Stimulated activated memory B cell treated with anti-CD40 and anti-IgM and Interleukin-4, amounts not matched to agents 10 μg/mL and 1 μg/mL and 100 μg/mL, for 72 hours (primary cell): Measurements from ENCODE around the gene CCDC157.

Source experiments
- ATAC-seq: fragments of 150-1000 bp; cut with Tn5 transposase; 2 replicates; pipeline ENCODE4 v1.10.0; 2021
- H3K27ac Mint-ChIP-seq: one replicate; pipeline ENCODE4 v1.8.0; 2022; ENCODE audit warnings: mild to moderate bottlenecking, mixed read lengths
- H3K27me3 Mint-ChIP-seq: one replicate; pipeline ENCODE4 v1.8.0; 2022; ENCODE audit warnings: mixed read lengths
- H3K36me3 Mint-ChIP-seq: one replicate; pipeline ENCODE4 v1.8.0; 2022; ENCODE audit warnings: mixed read lengths
- H3K4me1 Mint-ChIP-seq: one replicate; pipeline ENCODE4 v1.8.0; 2022; ENCODE audit warnings: mixed read lengths
- H3K4me3 Mint-ChIP-seq: one replicate; pipeline ENCODE4 v1.8.0; 2022; ENCODE audit warnings: mild to moderate bottlenecking, moderate library complexity, mixed read lengths
- H3K9me3 Mint-ChIP-seq: one replicate; pipeline ENCODE4 v1.8.0; 2022; ENCODE audit warnings: mixed read lengths

Gene CCDC157

DNA sequence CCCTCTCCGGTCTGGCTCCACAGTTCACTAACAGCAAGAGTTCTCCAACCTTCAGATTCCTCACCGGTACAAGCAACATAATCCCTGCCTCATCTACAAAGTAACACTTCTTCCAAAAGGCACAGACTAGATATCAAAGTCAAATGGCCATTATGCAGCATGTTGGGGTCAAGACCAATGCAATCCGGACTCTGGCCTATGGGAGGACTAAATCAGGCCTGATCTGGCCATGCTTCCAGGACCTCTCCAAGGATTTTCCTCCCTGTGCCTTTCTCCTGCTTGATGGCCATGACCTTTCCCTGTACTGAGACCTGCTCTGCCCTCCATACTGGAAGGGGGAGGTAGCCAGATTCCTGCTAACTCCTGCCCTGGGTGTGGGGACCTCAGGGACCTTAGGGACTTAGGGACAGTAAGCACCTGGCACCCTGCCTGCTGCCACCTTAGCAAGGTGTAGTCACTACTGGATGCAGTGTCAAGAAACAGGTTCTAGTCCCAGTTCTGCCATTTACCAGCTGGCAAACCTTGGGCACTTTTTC, 36.7 kb upstream of the CCDC157 start:
- H3K4me1 Mint-ChIP-seq: peaks cover 81% of the 10 kb centered on the region
- no peaks in the 10 kb centered on the region for H3K9me3 Mint-ChIP-seq
- no peak for ATAC-seq
- H3K27me3 Mint-ChIP-seq: no peaks in the 10 kb centered on the region
- no peak overlapping the region for H3K4me3 Mint-ChIP-seq
- peaks cover 38% of the 10 kb centered on the region for H3K36me3 Mint-ChIP-seq
- no peak overlapping the region for H3K27ac Mint-ChIP-seq

DNA sequence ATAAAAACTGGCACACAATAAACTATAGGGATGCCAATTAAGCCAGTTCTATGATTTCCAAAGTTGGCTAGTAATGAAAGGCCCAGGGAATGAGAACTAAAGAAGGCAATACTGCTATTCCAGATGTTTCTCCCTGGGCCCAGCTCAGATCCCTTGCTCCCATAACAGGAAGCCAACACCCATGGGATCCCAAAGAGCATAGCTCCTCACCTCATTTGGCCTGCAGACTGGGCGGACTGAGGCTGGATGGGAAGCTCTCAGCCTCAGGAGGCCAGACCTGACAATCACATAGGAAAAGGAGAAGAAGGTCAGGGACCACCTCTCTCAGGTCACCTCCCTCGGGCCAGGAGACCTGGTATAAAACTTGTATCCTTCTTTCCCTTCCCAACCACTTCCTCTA, 35.3 kb upstream of the CCDC157 start:
- peaks cover 40% of the 10 kb centered on the region for H3K36me3 Mint-ChIP-seq
- no peaks in the 10 kb centered on the region for H3K27me3 Mint-ChIP-seq
- H3K4me3 Mint-ChIP-seq: no peak overlapping the region
- peaks cover 80% of the 10 kb centered on the region for H3K4me1 Mint-ChIP-seq
- no peak for ATAC-seq
- no peak overlapping the region for H3K27ac Mint-ChIP-seq
- no peaks in the 10 kb centered on the region for H3K9me3 Mint-ChIP-seq

DNA sequence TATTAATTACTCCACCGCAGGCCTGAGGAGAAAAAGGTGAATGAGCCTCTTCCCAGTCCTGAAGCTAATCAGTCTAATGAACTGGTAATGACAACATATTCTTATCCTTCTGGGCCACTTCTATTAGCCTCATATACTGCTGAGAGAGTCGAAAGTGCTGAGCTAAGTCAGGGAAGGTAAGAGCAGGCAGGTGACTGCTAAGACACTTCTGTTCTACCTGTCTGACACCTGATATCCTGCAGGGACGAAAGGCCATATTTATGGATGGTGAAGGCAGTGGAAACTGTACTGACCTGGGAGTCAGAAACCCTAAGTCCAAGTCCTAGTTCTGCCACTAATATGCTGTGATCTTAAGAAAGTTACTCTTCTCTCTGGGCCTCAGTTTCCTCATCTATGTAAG, 33.6 kb upstream of the CCDC157 start:
- Mint-ChIP-seq H3K27me3 (no peaks in the 10 kb centered on the region), H3K4me1 (peaks cover 84% of the 10 kb centered on the region), H3K4me3 (no peak overlapping the region), H3K9me3 (no peaks in the 10 kb centered on the region), H3K27ac (no peak overlapping the region), H3K36me3 (peaks cover 36% of the 10 kb centered on the region)
- no peak for ATAC-seq

DNA sequence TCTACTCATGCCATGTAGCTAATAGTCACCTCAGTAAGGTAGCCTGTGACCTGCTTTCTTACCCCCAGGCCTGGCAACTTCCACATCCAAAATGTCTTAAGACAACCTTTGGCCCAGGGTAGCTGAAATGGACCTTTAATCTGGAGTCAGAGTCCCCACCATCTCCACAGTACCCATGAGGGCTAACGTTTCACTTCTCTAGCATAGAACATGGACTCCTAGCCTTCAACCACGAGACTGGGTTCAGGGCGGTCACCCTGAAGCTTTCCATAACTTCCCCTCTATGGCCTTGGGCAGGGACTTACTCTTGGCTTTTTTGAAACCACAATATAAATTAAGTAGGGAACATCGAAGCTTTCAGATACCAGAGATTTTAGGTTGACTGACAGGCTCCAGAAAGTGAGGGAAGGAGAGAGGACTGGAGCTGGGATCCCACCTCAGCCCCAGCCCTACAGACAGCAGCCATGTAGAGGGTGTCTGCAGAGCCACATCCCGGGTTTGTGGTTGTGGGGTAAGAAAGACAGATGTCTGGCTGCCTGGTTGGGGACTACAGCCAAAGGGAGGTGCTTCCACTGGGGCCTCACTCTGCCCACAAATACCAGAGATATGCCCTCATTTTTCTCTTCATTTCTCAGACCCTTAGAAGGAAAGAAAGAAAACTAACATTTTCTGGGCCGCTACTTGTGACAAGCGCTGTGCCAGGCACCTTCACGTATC, 32.6 kb upstream of the CCDC157 start:
- H3K36me3 Mint-ChIP-seq: peaks cover 27% of the 10 kb centered on the region
- no peaks in the 10 kb centered on the region for H3K27me3 Mint-ChIP-seq
- H3K4me1 Mint-ChIP-seq: peaks cover 75% of the 10 kb centered on the region
- no peak overlapping the region for H3K27ac Mint-ChIP-seq
- H3K9me3 Mint-ChIP-seq: no peaks in the 10 kb centered on the region
- H3K4me3 Mint-ChIP-seq: peak overlapping the region; percentile 11
- no peak for ATAC-seq

DNA sequence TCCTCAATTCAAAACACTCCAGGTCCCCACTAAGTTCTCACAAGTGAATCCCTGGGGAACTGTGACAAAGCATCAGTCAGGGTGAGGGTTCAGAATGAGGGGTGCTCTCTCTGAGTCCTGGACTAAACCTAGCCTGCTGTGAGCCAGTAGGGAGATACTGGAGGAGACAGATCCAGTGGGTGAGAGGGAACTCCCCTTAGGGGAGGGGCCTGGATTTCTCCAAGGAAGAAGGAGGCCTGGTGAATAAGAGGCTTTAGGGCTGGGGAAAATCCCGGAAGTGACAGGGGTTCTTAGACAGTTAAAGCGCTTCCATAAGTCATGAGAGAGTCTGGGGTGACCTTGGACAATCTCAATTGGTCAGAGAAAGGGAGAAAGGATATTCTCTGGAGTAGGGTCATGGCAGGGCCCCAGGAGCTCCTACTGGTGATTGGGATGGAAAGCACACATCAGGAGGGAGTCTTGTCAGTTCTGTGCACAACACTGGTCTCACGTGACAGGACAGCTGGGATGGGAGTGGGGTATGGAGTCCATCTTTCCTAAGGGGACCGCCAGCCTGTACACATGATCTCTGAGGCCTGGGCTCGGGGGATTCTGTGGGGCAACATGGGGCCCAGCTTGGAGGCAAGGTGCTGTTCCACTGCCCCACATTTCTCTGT, 31.6 kb upstream of the CCDC157 start:
- peak overlapping the region; percentile 89 for H3K4me3 Mint-ChIP-seq
- peaks cover 65% of the 10 kb centered on the region for H3K4me1 Mint-ChIP-seq
- H3K36me3 Mint-ChIP-seq: peaks cover 27% of the 10 kb centered on the region
- ATAC-seq: no peak
- H3K9me3 Mint-ChIP-seq: no peaks in the 10 kb centered on the region
- no peaks in the 10 kb centered on the region for H3K27me3 Mint-ChIP-seq
- peak overlapping the region; percentile 30 for H3K27ac Mint-ChIP-seq

DNA sequence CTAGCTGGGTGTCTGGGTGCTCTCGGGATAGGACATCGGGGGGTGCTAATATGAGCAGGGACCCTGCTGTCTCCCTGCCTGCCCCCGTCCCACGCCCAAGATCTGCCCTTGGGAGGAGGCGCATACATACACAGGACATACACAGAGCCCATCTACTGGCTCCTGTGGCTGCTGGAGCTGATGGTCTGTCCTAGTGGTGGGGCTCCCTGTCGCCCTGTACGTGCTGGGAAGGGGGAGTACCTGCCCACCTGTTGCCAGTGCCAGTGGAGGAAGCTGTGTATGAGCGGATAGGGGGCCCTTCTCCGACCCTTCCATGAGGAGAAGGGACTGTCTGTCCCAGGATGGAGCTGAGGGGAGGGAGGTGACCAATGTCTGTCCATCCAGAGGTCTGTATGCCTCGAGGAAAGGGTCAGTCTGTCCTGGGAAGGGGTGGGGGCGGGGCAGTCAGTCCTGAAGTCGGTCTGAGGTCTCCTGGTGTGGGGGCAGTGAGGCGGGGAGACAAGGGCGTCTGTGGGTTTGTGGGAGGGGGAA, 31.0 kb upstream of the CCDC157 start:
- Mint-ChIP-seq H3K4me3 (peak overlapping the region; percentile 89), H3K36me3 (peaks cover 27% of the 10 kb centered on the region), H3K27me3 (no peaks in the 10 kb centered on the region), H3K27ac (peak overlapping the region; percentile 30), H3K9me3 (no peaks in the 10 kb centered on the region), H3K4me1 (peaks cover 59% of the 10 kb centered on the region)
- no peak for ATAC-seq

DNA sequence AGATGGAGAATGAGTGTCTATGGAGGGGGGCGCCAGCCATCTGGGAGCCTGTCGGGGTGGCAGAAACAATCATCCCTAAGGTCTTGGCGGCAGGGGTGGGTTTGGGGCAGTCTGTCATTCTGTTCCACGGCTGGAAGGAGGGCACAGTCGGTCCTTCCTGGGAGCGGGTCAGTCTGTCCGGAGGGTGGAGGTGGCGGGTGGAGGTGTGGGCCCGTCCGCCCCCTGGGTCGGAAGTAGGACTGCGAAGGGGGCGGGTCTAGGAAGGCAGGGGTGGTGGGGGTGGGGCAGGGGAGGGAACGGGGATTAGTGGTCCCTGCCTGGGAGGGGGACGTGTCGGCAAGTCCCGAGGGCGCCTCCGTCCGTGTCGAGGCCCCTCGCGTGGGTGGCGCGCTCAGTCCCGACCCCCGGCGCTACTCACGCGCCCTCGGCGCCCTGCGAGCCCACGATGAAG, 30.5 kb upstream of the CCDC157 start:
- peaks cover 54% of the 10 kb centered on the region for H3K4me1 Mint-ChIP-seq
- peak; percentile 62 for ATAC-seq
- H3K36me3 Mint-ChIP-seq: peaks cover 24% of the 10 kb centered on the region
- H3K9me3 Mint-ChIP-seq: no peaks in the 10 kb centered on the region
- no peaks in the 10 kb centered on the region for H3K27me3 Mint-ChIP-seq
- peak overlapping the region; percentile 30 for H3K27ac Mint-ChIP-seq
- H3K4me3 Mint-ChIP-seq: peak overlapping the region; percentile 89

DNA sequence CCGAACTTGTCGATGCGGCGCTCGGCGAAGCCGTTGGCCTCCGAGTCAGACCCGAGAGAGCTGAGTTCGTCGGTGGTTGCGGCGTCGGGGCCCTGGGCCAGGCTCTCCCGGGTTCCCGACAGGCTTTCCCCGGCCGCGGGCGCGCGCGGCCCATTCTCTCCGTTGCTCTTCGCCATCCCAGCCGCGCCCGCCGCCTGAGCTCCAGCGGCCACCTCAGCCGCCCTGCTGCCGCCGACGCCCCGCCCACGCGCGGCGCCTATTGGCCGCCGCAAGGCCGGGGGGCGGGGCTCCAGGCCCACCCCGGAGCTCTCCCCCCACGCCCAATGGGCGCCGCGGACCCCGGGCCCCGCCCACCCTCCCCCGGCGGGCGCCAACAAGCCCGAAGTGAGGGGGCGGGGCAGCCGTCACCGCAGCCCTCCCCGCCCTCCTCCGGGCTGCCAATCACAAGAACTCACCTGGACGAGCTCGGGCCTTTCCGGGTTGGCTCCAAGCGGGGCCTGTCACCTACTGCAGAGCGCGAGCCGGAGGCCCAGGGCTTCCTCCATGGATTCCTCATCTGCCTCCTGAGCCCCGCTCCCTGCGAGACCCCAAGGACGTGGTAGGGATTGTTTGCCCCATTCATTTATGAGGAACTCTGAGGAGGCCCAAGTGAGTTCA, 30.0 kb upstream of the CCDC157 start, which contains the start of gene TBC1D10A:
TBC1D10A (minus strand) TSS at position 236 of the 657 bp plus-strand sequence; CDS start at position 176, 60 bp downstream.
- peak within 1 kb of the TSS; percentile 91 for H3K27ac Mint-ChIP-seq
- peaks cover 20% of the 10 kb centered on the region for H3K36me3 Mint-ChIP-seq
- no peaks in the 10 kb centered on the region for H3K9me3 Mint-ChIP-seq
- H3K27me3 Mint-ChIP-seq: no peaks in the 10 kb centered on the region
- ATAC-seq: peak; percentile 96
- H3K4me1 Mint-ChIP-seq: peaks cover 49% of the 10 kb centered on the region
- peak within 1 kb of the TSS; percentile 89 for H3K4me3 Mint-ChIP-seq

DNA sequence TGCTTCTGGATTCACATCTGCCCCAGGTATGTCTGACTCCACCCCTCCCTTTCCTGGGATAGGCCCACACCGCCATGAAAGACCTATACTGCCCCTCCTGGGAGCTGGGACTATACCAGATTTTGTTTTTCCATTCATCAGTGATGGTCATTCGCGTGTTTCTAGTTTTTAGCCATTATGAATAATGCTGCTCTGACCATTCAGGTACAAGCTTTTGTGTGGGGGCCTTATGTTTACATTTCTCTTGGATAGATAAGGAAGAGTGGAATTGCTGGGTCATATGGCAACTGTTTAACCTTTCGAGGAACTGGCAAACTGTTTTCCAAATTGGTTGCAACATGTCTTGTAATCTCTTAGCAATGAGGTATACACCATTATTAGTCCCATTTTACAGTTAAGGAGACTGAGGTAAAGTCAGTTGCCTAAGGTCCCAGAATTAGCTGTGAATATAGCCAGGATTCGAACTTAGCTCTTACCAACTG, 28.9 kb upstream of the CCDC157 start:
- peaks cover 46% of the 10 kb centered on the region for H3K4me1 Mint-ChIP-seq
- H3K4me3 Mint-ChIP-seq: peak overlapping the region; percentile 87
- peak overlapping the region; percentile 91 for H3K27ac Mint-ChIP-seq
- no peaks in the 10 kb centered on the region for H3K9me3 Mint-ChIP-seq
- H3K36me3 Mint-ChIP-seq: peaks cover 25% of the 10 kb centered on the region
- no peak for ATAC-seq
- H3K27me3 Mint-ChIP-seq: no peaks in the 10 kb centered on the region

DNA sequence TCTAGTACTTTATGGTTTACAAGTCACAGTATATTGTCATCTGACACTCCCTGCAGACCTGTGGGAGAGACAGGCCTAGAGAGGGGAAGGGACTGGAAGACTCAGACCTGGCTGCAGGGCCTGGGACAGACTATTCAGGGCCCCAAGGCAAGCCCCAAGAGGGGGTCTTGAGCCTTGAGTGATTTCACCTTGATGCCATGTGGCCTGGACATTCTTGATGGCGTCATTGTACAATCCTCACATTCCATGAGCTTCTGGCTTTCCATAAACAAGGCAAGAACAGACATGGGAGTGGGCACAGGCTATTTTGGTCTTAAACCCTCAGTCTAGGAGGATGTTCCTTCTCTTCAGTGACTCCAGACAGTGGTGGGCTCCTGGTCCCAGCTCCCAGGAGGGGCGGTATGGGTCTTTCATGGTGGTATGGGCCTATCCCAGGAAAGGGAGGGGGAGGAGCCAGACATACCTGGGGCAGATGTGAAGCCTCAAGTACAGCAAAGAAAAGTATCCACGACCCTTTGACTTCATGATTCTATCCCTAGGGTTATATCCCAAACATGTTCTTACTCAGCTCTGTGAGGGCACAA, 28.2 kb upstream of the CCDC157 start:
- Mint-ChIP-seq H3K36me3 (peaks cover 30% of the 10 kb centered on the region), H3K4me1 (peaks cover 39% of the 10 kb centered on the region), H3K27me3 (no peaks in the 10 kb centered on the region), H3K9me3 (no peaks in the 10 kb centered on the region), H3K27ac (no peak overlapping the region), H3K4me3 (no peak overlapping the region)
- ATAC-seq: no peak

DNA sequence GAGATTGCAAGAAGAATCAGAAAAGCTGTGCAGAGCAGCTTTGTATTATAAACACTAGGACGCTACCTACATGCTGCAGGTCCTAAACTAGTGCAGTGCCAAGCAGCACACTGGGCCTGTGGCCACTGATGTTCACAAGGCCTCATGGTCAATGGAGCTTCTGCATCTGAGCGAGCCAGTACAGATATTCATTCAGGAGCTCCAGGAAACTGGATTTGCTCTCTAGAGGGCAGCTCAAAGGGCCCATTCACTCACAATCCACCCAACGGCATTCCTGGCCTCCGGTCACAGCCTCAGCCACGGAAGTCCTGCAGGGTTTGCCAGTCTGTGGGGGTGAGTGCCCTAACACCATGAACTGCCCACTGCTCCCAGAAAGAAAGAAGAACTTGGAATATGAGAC, 24.3 kb upstream of the CCDC157 start:
- Mint-ChIP-seq H3K9me3 (no peaks in the 10 kb centered on the region), H3K4me1 (peaks cover 14% of the 10 kb centered on the region), H3K27me3 (no peaks in the 10 kb centered on the region), H3K27ac (peak overlapping the region; percentile 22), H3K36me3 (peaks cover 63% of the 10 kb centered on the region), H3K4me3 (no peak overlapping the region)
- ATAC-seq: no peak

DNA sequence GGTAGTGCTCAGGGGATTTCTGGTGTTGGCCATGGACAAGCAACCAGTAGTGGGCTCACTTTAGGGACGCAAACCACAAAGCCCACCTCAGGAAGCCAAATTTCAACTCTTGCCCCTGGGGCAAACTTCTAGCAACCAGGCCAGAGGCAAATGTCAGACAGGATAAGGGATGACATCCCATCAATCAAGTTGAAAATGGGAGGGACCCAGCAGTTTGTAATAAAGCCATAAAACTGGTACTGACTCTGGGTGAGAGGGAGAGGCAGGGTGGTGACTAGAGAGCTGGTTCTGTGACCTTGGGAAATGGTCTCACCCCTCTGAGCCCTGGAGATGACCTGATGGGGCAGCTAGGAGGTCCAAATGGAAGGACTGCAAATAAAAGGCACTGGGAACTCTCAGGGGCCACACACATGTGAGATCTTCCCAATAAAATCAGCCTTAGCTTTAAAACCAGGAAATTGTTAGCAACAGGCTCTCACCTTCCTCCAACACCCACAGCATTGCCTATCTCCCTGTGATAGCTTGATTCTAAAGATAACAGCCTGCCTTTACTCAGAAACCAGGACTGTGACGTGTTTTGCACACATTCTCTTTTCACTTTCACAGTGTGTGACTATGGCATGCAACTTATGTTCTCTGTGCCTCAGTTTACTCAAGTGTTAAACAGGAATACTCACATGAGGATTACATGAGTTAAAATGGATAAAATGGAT, 23.7 kb upstream of the CCDC157 start:
- Mint-ChIP-seq H3K36me3 (peaks cover 66% of the 10 kb centered on the region), H3K27ac (peak overlapping the region; percentile 22), H3K27me3 (no peaks in the 10 kb centered on the region), H3K4me3 (no peak overlapping the region), H3K9me3 (no peaks in the 10 kb centered on the region), H3K4me1 (peaks cover 8% of the 10 kb centered on the region)
- ATAC-seq: no peak

DNA sequence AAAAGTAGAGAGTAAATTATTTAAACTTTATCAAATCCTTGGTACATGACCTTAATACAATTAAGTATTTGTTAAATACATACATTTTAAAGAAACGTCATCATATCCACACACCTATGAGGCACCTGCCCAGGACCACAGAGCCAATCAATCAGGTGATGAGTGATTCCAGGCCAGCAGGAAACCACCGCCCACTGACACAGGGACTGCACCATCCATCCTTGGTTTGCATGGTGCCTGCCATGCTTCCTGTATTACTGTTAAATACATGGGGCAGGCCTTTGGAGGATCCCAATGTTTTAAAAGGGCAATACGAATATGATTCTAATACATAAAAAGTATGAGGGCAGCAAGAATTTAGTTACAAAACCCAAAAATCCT, 23.1 kb upstream of the CCDC157 start:
- H3K4me3 Mint-ChIP-seq: no peak overlapping the region
- H3K4me1 Mint-ChIP-seq: peaks cover 8% of the 10 kb centered on the region
- ATAC-seq: no peak
- no peaks in the 10 kb centered on the region for H3K27me3 Mint-ChIP-seq
- no peaks in the 10 kb centered on the region for H3K9me3 Mint-ChIP-seq
- H3K36me3 Mint-ChIP-seq: peaks cover 72% of the 10 kb centered on the region
- H3K27ac Mint-ChIP-seq: no peak overlapping the region

DNA sequence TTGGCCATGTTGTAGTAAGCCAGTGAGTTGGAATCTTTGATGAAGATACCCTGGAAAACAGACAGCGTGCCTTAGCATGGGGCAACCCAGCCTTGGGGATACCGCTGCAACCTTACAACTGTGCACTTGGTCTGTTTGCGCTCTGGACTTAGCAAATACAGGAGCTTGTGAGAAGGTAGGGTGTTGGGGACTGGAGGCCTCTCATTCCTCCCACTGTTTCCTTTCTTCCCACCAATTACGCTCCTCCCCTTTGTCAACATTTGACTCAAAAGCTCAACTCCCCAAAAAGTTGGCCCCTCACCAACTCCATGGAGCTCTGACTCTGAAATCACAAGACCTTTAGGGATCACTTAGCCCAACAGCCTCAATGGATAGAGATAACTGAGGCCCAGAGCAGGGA, 22.2 kb upstream of the CCDC157 start:
- H3K4me1 Mint-ChIP-seq: peaks cover 8% of the 10 kb centered on the region
- H3K27ac Mint-ChIP-seq: no peak overlapping the region
- no peaks in the 10 kb centered on the region for H3K27me3 Mint-ChIP-seq
- no peak overlapping the region for H3K4me3 Mint-ChIP-seq
- no peaks in the 10 kb centered on the region for H3K9me3 Mint-ChIP-seq
- ATAC-seq: no peak
- H3K36me3 Mint-ChIP-seq: peaks cover 81% of the 10 kb centered on the region
